GM10248 (cell line): Measurements from ENCODE around the gene PDGFRB.

Source experiments
- CTCF ChIA-PET: fragments of 300-600 bp; sonication (Branson Sonifier 250); formaldehyde crosslinking; extraction: SDS; loops from one replicate; lab custom pipeline; 2021; ENCODE audit warnings: antibody characterized with exemption; lab: Yijun Ruan, JAX
- POLR2A ChIA-PET: fragments of 350-650 bp; sonication (Branson Sonifier 250); formaldehyde crosslinking; extraction: SDS; loops from one replicate; lab custom pipeline; 2020; ENCODE audit warnings: antibody characterized with exemption; lab: Yijun Ruan, JAX
- DNase-seq: peaks from one replicate; pipeline ENCODE4 v3.0.0; 2012; ENCODE audit errors: extremely low spot score
- CTCF ChIP-seq: IDR thresholded peaks from 2 replicates; pipeline ENCODE4 v1.5.1; 2012; ENCODE audit warnings: mild to moderate bottlenecking, low read depth; ENCODE audit errors: extremely low read depth, missing control alignments, control extremely low read depth

Gene PDGFRB

GRCh38 chr5:150173161-150173560, 17.5 kb upstream of the PDGFRB start:
- no peak for TF ChIP-seq CTCF
- ChIA-PET CTCF (interaction anchor here (1.2 to 4.1 kb wide), 7 partner anchors 8 to 176 kb away, joined by 3 to 22 read pairs (median 3); no protein-coding TSS in a partner anchor), POLR2A (no interaction called here)
- DNase-seq = no peak

GRCh38 chr5:150172556-150172955, 16.9 kb upstream of the PDGFRB start:
- DNase-seq = no peak
- no peak for TF ChIP-seq CTCF
- CTCF ChIA-PET = interaction anchor here (1.2 to 1.4 kb wide), 4 partner anchors 18 to 176 kb away, joined by 3 to 4 read pairs (median 4); no protein-coding TSS in a partner anchor
- POLR2A ChIA-PET = no interaction called here

GRCh38 chr5:150172145-150172544, 16.5 kb upstream of the PDGFRB start:
- TF ChIP-seq CTCF = no peak
- no peak for DNase-seq
- CTCF ChIA-PET = interaction anchor here (1.2 to 1.8 kb wide), 6 partner anchors 9 to 178 kb away, joined by 3 to 7 read pairs (median 4); no protein-coding TSS in a partner anchor
- POLR2A ChIA-PET = no interaction called here

- no peak for DNase-seq
- ChIA-PET CTCF (interaction anchor here (1.3 kb wide), 2 partner anchors 13 to 23 kb away, joined by 3 to 5 read pairs; no protein-coding TSS in a partner anchor), POLR2A (no interaction called here)
- TF ChIP-seq CTCF = no peak
Measured at GRCh38 chr5:150168864-150169263, 13.2 kb upstream of the PDGFRB start.

- no peak for TF ChIP-seq CTCF
- ChIA-PET POLR2A (no interaction called here), CTCF (interaction anchor here (1.3 kb wide), 2 partner anchors 14 to 22 kb away, joined by 3 to 5 read pairs; no protein-coding TSS in a partner anchor)
- DNase-seq = no peak
Measured at GRCh38 chr5:150167908-150168307, 12.3 kb upstream of the PDGFRB start.

GRCh38 chr5:150167512-150167850, 11.8 kb upstream of the PDGFRB start:
- no peak for DNase-seq
- CTCF ChIA-PET = interaction anchor here (1.3 kb wide), 1 partner anchor 22 kb away, joined by 3 read pairs; no protein-coding TSS in a partner anchor
- POLR2A ChIA-PET = no interaction called here
- TF ChIP-seq CTCF = no peak
